GM21825 (cell line): ENCODE results near the gene KLHL29.

Source experiments
- ATAC-seq: cut with Tn5 transposase; IDR thresholded peaks from one replicate; pipeline ENCODE4 v1.9.1; 2021; ENCODE audit warnings: mild to moderate bottlenecking, moderate library complexity; ENCODE audit not compliant: unreplicated experiment

Gene KLHL29

GRCh38 chr2:23507267-23508065, 122.5 kb downstream of the KLHL29 start:
- ATAC-seq = no peak

- ATAC-seq = no peak
Measured at GRCh38 chr2:23508066-23508390, 123.0 kb downstream of the KLHL29 start.

- ATAC-seq = no peak
Measured at GRCh38 chr2:23509103-23509502, 124.1 kb downstream of the KLHL29 start.

GRCh38 chr2:23509596-23510292, 124.8 kb downstream of the KLHL29 start:
- no peak for ATAC-seq

GRCh38 chr2:23510471-23510870, 125.5 kb downstream of the KLHL29 start:
- ATAC-seq = no peak

- ATAC-seq = no peak
Measured at GRCh38 chr2:23512778-23513177, 127.8 kb downstream of the KLHL29 start.

- no peak for ATAC-seq
Measured at GRCh38 chr2:23513245-23513871, 128.4 kb downstream of the KLHL29 start.

GRCh38 chr2:23513872-23514793, 129.2 kb downstream of the KLHL29 start:
- no peak for ATAC-seq

- no peak for ATAC-seq
Measured at GRCh38 chr2:23516520-23517256, 131.7 kb downstream of the KLHL29 start.

GRCh38 chr2:23518481-23519333, 133.7 kb downstream of the KLHL29 start:
- ATAC-seq = no peak

GRCh38 chr2:23519334-23519651, 134.3 kb downstream of the KLHL29 start:
- no peak for ATAC-seq

- ATAC-seq = no peak
Measured at GRCh38 chr2:23520256-23520655, 135.3 kb downstream of the KLHL29 start.

- no peak for ATAC-seq
Measured at GRCh38 chr2:23521060-23521459, 136.1 kb downstream of the KLHL29 start.

- no peak for ATAC-seq
Measured at GRCh38 chr2:23522726-23523372, 137.9 kb downstream of the KLHL29 start.

GRCh38 chr2:23523373-23524260, 138.6 kb downstream of the KLHL29 start:
- no peak for ATAC-seq

- ATAC-seq = no peak
Measured at GRCh38 chr2:23524261-23524706, 139.3 kb downstream of the KLHL29 start.

- ATAC-seq = no peak
Measured at GRCh38 chr2:23525137-23525765, 140.3 kb downstream of the KLHL29 start.
